GM21619 (cell line): Measurements from ENCODE around the gene MIER1.
"Not testable (repeated sequence)": the region's sequence is repeated elsewhere in the genome, so short reads cannot be mapped to it uniquely, and the experiment has no call there.

ENCODE experiments used
- ATAC-seq: cut with Tn5 transposase; IDR thresholded peaks from one replicate; pipeline ENCODE4 v1.9.1; 2021; ENCODE audit not compliant: unreplicated experiment

MIER1 gene

GRCh38 chr1:66937529-66938234, 12.9 kb downstream of the MIER1 start:
- ATAC-seq, result no peak

DNA sequence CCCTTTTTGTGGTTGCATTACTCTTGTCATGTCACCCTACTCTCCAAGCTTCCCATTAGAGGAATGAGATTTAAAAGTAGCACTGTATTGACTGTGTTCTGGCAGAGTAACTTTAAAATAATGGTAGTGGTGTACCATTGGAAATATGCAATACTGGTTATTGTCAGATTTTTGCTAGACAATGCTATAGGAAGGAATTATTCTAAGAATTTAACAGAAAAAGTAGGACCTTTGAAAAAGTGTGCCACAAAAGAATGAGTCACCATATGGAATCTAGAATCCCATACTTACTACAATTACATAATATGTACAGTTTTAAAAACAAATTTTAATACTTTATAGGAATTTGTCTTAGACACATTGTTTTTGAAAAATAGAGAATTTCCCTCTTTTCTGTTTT, 13.8 kb downstream of the MIER1 start:
- no peak for ATAC-seq

DNA sequence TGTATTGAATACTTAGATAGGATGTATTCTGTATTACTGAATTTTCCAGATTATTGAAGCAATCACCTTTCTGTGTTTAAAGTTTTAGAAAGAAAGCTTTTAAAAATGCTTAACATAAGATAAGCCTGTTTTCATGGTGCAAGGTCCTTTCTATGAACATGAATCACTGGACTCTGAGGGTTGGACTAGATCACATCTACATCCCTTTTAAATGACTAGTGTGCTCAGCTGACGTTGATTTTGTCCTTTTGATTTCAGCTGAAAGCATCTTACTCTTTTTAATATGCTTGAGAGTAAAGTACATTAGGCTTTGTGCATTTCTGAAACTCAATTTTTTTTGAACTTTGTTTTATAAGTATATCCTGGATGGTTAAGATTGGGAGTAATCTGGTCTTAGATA, 16.2 kb downstream of the MIER1 start:
- ATAC-seq, result no peak

- no peak for ATAC-seq
These were observed 18.7 kb downstream of the MIER1 start for GRCh38 chr1:66943361-66943969.

GRCh38 chr1:66944330-66945274, 19.8 kb downstream of the MIER1 start:
- ATAC-seq, result no peak

GRCh38 chr1:66945316-66945715, 20.5 kb downstream of the MIER1 start:
- ATAC-seq, result no peak

- no peak for ATAC-seq
These were observed 22.5 kb downstream of the MIER1 start for GRCh38 chr1:66947267-66947666.

GRCh38 chr1:66951513-66951912, 26.7 kb downstream of the MIER1 start:
- ATAC-seq, result no peak

- peak; percentile 92 for ATAC-seq
These were observed 29.4 kb downstream of the MIER1 start for GRCh38 chr1:66954208-66954607.

- no peak for ATAC-seq
These were observed 33.1 kb downstream of the MIER1 start for GRCh38 chr1:66957938-66958337.

DNA sequence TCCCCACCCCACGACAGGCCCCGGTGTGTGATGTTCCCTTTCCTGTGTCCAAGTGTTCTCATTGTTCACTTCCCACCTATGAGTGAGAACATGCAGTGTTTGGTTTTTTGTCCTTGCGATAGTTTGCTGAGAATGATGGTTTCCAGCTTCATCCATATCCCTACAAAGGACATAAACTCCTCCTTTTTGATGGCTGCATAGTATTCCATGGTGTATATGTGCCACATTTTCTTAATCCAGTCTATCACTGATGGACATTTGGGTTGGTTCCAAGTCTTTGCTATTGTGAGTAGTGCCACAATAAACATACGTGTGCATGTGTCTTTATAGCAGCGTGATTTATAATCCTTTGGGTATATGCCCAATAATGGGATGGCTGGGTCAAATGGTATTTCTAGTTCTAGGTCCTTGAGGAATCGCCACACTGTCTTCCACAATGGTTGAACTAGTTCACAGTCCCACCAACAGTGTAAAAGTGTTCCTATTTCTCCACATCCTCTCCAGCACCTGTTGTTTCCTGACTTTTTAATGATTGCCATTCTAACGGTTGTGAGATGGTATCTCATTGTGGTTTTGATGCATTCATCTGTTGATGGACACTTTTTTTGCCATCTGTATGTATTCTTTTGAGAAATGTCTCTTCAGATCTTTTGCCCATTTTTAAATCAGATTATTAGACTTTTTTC, 41.5 kb downstream of the MIER1 start:
- not testable (repeated sequence) for ATAC-seq

- no peak for ATAC-seq
These were observed 43.8 kb downstream of the MIER1 start for GRCh38 chr1:66968574-66968973.

GRCh38 chr1:66978201-66978600, 53.4 kb downstream of the MIER1 start:
- ATAC-seq, result no peak

- not testable (repeated sequence) for ATAC-seq
These were observed 54.8 kb downstream of the MIER1 start for GRCh38 chr1:66979621-66980020.

GRCh38 chr1:66980745-66981367, 56.1 kb downstream of the MIER1 start:
- no peak for ATAC-seq

GRCh38 chr1:66981679-66982078, 56.9 kb downstream of the MIER1 start:
- ATAC-seq, result no peak

GRCh38 chr1:66982561-66983260, 57.9 kb downstream of the MIER1 start:
- peak; percentile 37 for ATAC-seq

DNA sequence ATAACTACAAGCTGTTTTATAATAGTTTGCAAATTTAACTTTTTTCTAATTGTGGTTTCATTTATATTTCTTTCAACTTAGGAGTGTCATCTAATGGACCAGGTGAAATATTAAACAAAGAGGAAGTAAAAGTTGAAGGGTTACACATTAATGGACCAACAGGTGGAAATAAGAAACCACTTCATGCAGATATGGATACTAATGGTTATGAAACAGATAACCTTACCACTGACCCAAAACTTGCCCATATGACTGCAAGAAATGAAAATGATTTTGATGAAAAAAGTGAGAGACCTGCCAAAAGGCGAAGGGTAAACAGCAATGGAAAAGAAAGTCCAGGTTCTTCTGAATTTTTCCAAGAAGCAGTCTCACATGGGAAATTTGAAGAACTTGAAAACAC, 59.7 kb downstream of the MIER1 start:
- ATAC-seq, result peak; percentile 86

DNA sequence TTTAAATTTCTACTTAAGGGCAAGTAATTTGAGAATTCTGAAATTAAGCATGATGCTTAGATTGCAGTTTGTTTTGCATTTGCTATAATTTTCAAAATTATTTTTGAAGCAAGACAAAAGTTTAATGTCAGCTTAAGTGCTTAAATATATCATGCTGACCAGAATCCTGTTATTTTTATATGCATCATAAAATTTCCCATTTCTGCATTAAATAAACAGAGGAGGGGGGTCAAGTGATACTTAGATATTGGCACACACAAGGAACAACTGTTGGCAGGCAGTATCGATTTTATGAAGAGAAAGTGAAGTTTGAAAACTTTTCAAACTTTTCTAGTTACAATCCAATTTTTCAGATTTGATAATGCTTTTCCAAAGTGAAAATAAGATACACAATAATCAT, 61.0 kb downstream of the MIER1 start:
- no peak for ATAC-seq

GRCh38 chr1:66993076-66993475, 68.3 kb downstream of the MIER1 start:
- no peak for ATAC-seq
